DOHH2 (cell line): ENCODE data around the gene GALNT13.

Source experiments
- H3F3A ChIP-seq: fragments of 200-600 bp; sonication (generic), shearing (Covaris generic); 2 replicates; pipeline ENCODE4 v1.6.0; 2016; ENCODE audit warnings: antibody characterized with exemption, mild to moderate bottlenecking; ENCODE audit not compliant: control insufficient read depth, insufficient read depth
- H3K27ac ChIP-seq: fragments of 200-600 bp; sonication (generic); 2 replicates; pipeline ENCODE4 v1.5.1; 2014; ENCODE audit warnings: low read depth, mild to moderate bottlenecking, low read length, moderate library complexity
- H3K27me3 ChIP-seq: fragments of 200-600 bp; sonication (generic); 2 replicates; pipeline ENCODE4 v1.6.1; 2014; ENCODE audit warnings: mild to moderate bottlenecking, low read length, mixed read lengths; ENCODE audit not compliant: control insufficient read depth
- H3K36me3 ChIP-seq: fragments of 200-600 bp; sonication (generic); 2 replicates; pipeline ENCODE4 v1.6.1; 2014; ENCODE audit warnings: mild to moderate bottlenecking, low read length, moderate library complexity, mixed read lengths; ENCODE audit not compliant: control insufficient read depth
- H3K4me1 ChIP-seq: fragments of 200-600 bp; sonication (generic); 2 replicates; pipeline ENCODE4 v1.6.1; 2014; ENCODE audit warnings: mild to moderate bottlenecking, low read length, mixed read lengths; ENCODE audit not compliant: control insufficient read depth
- H3K4me2 ChIP-seq: fragments of 200-600 bp; sonication (generic); 2 replicates; pipeline ENCODE4 v1.6.0; 2014; ENCODE audit warnings: mild to moderate bottlenecking, low read length, moderate library complexity
- H3K4me3 ChIP-seq: fragments of 200-600 bp; sonication (generic); 2 replicates; pipeline ENCODE4 v1.5.1; 2014; ENCODE audit warnings: mild to moderate bottlenecking, low read length, mixed read lengths
- H3K79me2 ChIP-seq: fragments of 200-600 bp; sonication (generic); 2 replicates; pipeline ENCODE4 v1.6.1; 2014; ENCODE audit warnings: mild to moderate bottlenecking, low read length, mixed read lengths; ENCODE audit not compliant: control insufficient read depth
- H3K9me2 ChIP-seq: fragments of 200-600 bp; sonication (generic); replicated peaks from 2 replicates; pipeline ENCODE4 v1.6.1; 2014; ENCODE audit warnings: mild to moderate bottlenecking, low read length, mixed read lengths; ENCODE audit not compliant: control insufficient read depth
- H3K9me3 ChIP-seq: fragments of 200-600 bp; sonication (generic); 2 replicates; pipeline ENCODE4 v1.6.1; 2014; ENCODE audit warnings: antibody characterized with exemption, low read length, mixed read lengths; ENCODE audit not compliant: control insufficient read depth, insufficient read depth
- H4K20me1 ChIP-seq: fragments of 200-600 bp; sonication (generic); 2 replicates; pipeline ENCODE4 v1.6.0; 2014; ENCODE audit warnings: low read depth, mild to moderate bottlenecking, antibody characterized with exemption, low read length, moderate library complexity; ENCODE audit not compliant: control insufficient read depth, insufficient read depth
- EZH2phosphoT487 ChIP-seq: fragments of 200-600 bp; sonication (generic); IDR thresholded peaks from 2 replicates; pipeline ENCODE4 v1.6.1; 2017; ENCODE audit warnings: borderline replicate concordance, mild to moderate bottlenecking, antibody characterized with exemption, low read length, moderate library complexity, mixed read lengths
- TF ChIP-seq, protein P1 (sequence below): fragments of 200-600 bp; sonication (generic); IDR thresholded peaks from one replicate; pipeline ENCODE4 v1.5.1; 2014; ENCODE audit warnings: antibody characterized with exemption, mild to moderate bottlenecking, low read depth, low read length; ENCODE audit not compliant: poor library complexity, severe bottlenecking

The GALNT13 gene

DNA sequence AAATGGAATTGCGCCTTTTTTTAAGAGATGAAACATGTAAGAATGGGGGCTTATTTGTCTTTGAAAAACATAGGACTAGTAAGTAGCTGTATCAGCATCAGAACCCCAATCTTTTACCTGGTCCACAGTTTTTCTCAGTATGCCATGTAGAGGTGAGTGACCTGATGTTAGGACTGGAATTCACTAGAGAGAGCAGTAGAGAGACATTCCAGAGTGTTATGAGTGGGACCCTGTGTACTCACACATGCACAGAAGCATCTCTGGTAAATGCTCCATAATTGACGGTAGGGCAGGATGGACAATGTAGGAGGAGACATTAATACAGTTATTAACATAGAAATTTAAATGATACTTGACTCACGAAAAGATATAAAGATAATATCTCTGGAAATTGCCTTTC lies 1.4 kb upstream of the GALNT13 start:
- TF ChIP-seq, protein P1, sequence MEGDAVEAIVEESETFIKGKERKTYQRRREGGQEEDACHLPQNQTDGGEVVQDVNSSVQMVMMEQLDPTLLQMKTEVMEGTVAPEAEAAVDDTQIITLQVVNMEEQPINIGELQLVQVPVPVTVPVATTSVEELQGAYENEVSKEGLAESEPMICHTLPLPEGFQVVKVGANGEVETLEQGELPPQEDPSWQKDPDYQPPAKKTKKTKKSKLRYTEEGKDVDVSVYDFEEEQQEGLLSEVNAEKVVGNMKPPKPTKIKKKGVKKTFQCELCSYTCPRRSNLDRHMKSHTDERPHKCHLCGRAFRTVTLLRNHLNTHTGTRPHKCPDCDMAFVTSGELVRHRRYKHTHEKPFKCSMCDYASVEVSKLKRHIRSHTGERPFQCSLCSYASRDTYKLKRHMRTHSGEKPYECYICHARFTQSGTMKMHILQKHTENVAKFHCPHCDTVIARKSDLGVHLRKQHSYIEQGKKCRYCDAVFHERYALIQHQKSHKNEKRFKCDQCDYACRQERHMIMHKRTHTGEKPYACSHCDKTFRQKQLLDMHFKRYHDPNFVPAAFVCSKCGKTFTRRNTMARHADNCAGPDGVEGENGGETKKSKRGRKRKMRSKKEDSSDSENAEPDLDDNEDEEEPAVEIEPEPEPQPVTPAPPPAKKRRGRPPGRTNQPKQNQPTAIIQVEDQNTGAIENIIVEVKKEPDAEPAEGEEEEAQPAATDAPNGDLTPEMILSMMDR: no peak
- no peak for TF ChIP-seq EZH2phosphoT487
- Histone ChIP-seq H3K4me2 (no peak overlapping the region), H3K27me3 (no peaks in the 10 kb centered on the region), H3F3A (no peaks in the 10 kb centered on the region), H4K20me1 (no peaks in the 10 kb centered on the region), H3K79me2 (no peaks in the 10 kb centered on the region), H3K36me3 (no peaks in the 10 kb centered on the region), H3K27ac (no peak overlapping the region), H3K9me3 (peaks cover 9% of the 10 kb centered on the region; the same call in 1 of the 2 replicates), H3K4me3 (no peak overlapping the region), H3K4me1 (no peaks in the 10 kb centered on the region), H3K9me2 (no peaks in the 10 kb centered on the region)

DNA sequence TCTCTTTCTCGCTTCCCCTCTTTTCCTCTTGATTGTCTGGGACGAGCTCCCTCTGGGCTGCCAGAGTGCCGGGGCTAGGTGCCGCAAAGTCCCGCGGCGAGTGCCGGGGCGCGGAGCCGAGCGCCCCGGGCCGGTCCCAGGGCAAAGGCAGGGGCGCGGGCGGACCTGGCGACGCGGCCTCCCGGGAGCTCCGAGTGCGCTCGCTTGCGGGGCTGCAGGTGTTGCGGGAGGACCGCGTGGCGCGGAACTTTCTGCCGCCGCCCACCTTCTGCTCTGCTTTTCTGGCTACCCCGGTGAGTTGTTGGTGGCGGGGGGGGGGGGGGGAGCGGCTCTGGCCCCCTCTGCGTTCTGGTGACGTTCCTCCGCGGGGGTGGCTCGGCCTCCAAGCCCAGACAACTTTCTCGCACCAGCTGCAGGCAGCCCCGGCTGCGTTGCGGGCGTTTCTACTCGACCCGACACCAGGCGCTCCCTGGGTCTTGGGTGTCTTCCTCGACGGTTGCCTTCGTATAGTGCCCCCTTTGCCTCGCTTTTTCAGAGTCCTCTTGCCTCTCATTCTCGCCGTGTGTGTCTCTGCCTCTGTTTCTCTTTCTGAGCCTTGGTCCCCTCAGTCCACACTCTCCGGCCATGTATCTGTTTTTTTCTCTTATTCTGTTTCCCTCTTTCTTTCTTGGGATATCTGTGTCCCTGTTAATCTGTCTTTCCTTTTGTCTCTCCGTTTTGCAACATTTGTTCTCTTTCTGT lies 759 bp downstream of the GALNT13 start:
- no peaks in the 10 kb centered on the region for H3K36me3 ChIP-seq
- H3K27ac ChIP-seq: no peak overlapping the region
- H4K20me1 ChIP-seq: no peaks in the 10 kb centered on the region
- peaks cover 9% of the 10 kb centered on the region; the same call in 1 of the 2 replicates for H3K9me3 ChIP-seq
- H3F3A ChIP-seq: no peaks in the 10 kb centered on the region
- no peaks in the 10 kb centered on the region for H3K4me1 ChIP-seq
- H3K4me3 ChIP-seq: no peak overlapping the region
- no peaks in the 10 kb centered on the region for H3K9me2 ChIP-seq
- H3K79me2 ChIP-seq: no peaks in the 10 kb centered on the region
- TF ChIP-seq, protein P1: no peak
- no peak for TF ChIP-seq EZH2phosphoT487
- no peaks in the 10 kb centered on the region for H3K27me3 ChIP-seq
- no peak overlapping the region for H3K4me2 ChIP-seq

DNA sequence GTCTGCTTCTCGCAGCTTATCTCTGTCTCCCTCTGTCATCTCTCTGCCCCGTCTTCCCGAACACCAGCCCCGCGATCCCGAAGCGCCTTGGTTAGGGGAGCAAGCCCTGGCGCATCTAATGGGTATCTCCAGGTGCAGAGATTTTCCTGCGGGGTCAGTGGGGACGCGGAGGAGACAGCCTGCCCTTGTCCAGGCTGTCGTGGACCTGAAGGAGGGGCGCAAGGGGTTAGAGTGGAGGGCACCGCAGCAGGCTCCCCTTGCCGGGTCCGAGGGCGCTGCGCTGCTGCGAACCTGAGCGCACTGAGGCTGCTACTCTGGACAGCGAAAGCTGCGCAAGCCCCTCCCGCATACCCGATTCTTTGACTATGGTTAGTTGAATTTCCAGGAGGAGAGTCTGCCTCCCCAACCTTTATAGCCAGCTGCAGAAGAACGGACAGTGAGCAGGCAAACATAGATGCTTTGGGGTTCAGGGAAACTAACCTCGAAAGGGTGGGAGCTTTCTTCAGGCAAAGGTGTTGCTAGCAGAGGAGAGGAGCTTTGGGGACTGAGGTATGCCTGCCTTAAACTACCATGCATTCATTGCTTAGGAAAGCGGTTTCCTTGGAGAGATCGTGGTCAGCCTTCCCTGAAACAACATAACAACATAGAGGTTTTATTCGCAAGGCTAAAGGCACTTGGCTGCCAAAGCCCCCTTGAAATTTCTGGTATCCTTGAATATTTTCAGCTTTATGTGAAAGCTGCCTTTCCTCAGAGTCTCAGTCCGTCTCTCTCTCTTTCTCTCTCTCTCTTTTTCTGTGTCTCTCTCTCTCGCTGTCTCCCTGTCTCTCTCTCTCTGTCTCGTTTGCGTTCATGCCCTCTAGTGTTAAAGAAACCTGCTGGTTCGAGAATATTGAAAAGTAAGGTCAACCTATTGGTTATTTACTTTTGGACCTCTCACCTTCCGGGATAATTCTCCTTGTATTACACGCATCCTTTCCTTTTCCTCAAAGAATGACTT lies 1.6 kb downstream of the GALNT13 start:
- Histone ChIP-seq H3K9me3 (peaks cover 9% of the 10 kb centered on the region; the same call in 1 of the 2 replicates), H3K27ac (no peak overlapping the region), H3K36me3 (no peaks in the 10 kb centered on the region), H3K4me1 (no peaks in the 10 kb centered on the region), H3K9me2 (no peaks in the 10 kb centered on the region), H3F3A (no peaks in the 10 kb centered on the region), H3K4me2 (no peak overlapping the region), H3K4me3 (no peak overlapping the region), H3K79me2 (no peaks in the 10 kb centered on the region), H3K27me3 (no peaks in the 10 kb centered on the region), H4K20me1 (no peaks in the 10 kb centered on the region)
- TF ChIP-seq, protein P1: no peak
- TF ChIP-seq EZH2phosphoT487: no peak
